MCF 10A (cell line): ENCODE results near the gene BAAT. TPM values are rescaled to one million over a fixed set of nuclear protein-coding genes. Genes with fewer than 3 reads are reported as not detected.

Experiments
- BruUV-seq: library from RNA; stranded (reverse); fragments of 400-500 nt; replicated peaks from 2 replicates; lab custom pipeline; 2021; lab: Mats Ljungman, UMichigan
- CTCF ChIA-PET: fragments of 300-600 bp; sonication (Branson Sonifier 250); formaldehyde crosslinking; extraction: SDS; loops from one replicate; lab custom pipeline; 2021; ENCODE audit warnings: antibody characterized with exemption, inconsistent platforms; lab: Yijun Ruan, JAX
- POLR2A ChIA-PET: fragments of 300-600, 350-650 bp; sonication (Branson Sonifier 250); formaldehyde crosslinking; extraction: SDS; loops from one replicate; lab custom pipeline; 2020; ENCODE audit warnings: antibody characterized with exemption, inconsistent platforms; lab: Yijun Ruan, JAX
- DNase-seq: peaks from one replicate; pipeline ENCODE4 v3.0.0-alpha.2; 2018; ENCODE audit not compliant: unreplicated experiment
- H3K27ac Mint-ChIP-seq: one replicate; pipeline ENCODE4 v1.8.0; 2022; ENCODE audit warnings: mild to moderate bottlenecking, low read depth, mixed read lengths; ENCODE audit not compliant: unreplicated experiment
- H3K27me3 Mint-ChIP-seq: one replicate; pipeline ENCODE4 v1.8.0; 2022; ENCODE audit warnings: mixed read lengths; ENCODE audit not compliant: insufficient read depth, unreplicated experiment
- H3K36me3 Mint-ChIP-seq: one replicate; pipeline ENCODE4 v1.8.0; 2022; ENCODE audit warnings: mild to moderate bottlenecking, moderate library complexity, mixed read lengths; ENCODE audit not compliant: insufficient read depth, unreplicated experiment
- H3K4me1 Mint-ChIP-seq: one replicate; pipeline ENCODE4 v1.8.0; 2022; ENCODE audit warnings: mixed read lengths; ENCODE audit not compliant: insufficient read depth, unreplicated experiment
- H3K4me3 Mint-ChIP-seq: one replicate; pipeline ENCODE4 v1.8.0; 2022; ENCODE audit warnings: mild to moderate bottlenecking, moderate library complexity, mixed read lengths; ENCODE audit not compliant: unreplicated experiment
- H3K9me3 Mint-ChIP-seq: one replicate; pipeline ENCODE4 v1.8.0; 2022; ENCODE audit warnings: mixed read lengths; ENCODE audit not compliant: unreplicated experiment
- intact Hi-C: fragments of 100-400 bp; cut with micrococcal nuclease; formaldehyde crosslinking; loops from 2 replicates; pipeline ENCODE4 v1.14.1; 2022
- total RNA-seq: library from RNA; stranded (reverse); gene quantifications from 2 replicates; pipeline ENCODE4 v1.2.3, GENCODE V29; 2022
- TF ChIP-seq, protein P1 (sequence below): fragments of 200-600 bp; IDR thresholded peaks from one replicate; pipeline ENCODE4 v1.8.0; 2022; ENCODE audit warnings: antibody characterized with exemption, mild to moderate bottlenecking; ENCODE audit not compliant: unreplicated experiment

Gene BAAT
- total RNA-seq, 1 experiment from 2014 or later = 0.14 TPM

DNA sequence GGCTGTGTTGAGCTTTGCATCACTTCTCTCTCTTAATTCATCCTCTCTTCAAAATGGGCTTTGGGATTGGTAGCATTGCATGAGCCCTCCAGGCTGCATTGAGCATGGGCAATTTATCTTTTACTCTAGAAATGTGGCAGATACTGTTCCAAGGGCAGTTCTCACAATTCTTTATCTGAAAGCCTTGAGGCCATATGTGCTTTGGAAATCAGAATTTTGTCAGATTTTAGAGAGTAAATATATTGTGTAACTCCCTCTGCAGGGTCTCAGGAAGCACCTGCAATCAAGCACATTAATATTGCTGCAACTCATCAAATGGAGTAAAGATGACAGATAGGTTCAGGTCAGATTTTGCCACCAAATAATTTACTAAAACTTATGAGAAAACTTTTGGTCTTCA lies 33.2 kb upstream of the BAAT start:
- Mint-ChIP-seq H3K27ac (no peak overlapping the region), H3K36me3 (no peaks in the 10 kb centered on the region), H3K9me3 (peaks cover 19% of the 10 kb centered on the region), H3K27me3 (no peaks in the 10 kb centered on the region), H3K4me1 (peaks cover 6% of the 10 kb centered on the region), H3K4me3 (no peak overlapping the region)
- BruUV-seq = no TSS peak
- no peak for DNase-seq
- POLR2A ChIA-PET = interaction anchor here (0.9 kb wide), 1 partner anchor 20 kb away, joined by 3 read pairs; no protein-coding TSS in a partner anchor
- CTCF ChIA-PET = no interaction called here
- TF ChIP-seq, protein P1, sequence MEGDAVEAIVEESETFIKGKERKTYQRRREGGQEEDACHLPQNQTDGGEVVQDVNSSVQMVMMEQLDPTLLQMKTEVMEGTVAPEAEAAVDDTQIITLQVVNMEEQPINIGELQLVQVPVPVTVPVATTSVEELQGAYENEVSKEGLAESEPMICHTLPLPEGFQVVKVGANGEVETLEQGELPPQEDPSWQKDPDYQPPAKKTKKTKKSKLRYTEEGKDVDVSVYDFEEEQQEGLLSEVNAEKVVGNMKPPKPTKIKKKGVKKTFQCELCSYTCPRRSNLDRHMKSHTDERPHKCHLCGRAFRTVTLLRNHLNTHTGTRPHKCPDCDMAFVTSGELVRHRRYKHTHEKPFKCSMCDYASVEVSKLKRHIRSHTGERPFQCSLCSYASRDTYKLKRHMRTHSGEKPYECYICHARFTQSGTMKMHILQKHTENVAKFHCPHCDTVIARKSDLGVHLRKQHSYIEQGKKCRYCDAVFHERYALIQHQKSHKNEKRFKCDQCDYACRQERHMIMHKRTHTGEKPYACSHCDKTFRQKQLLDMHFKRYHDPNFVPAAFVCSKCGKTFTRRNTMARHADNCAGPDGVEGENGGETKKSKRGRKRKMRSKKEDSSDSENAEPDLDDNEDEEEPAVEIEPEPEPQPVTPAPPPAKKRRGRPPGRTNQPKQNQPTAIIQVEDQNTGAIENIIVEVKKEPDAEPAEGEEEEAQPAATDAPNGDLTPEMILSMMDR = no peak
- intact Hi-C loops = no loop called here

DNA sequence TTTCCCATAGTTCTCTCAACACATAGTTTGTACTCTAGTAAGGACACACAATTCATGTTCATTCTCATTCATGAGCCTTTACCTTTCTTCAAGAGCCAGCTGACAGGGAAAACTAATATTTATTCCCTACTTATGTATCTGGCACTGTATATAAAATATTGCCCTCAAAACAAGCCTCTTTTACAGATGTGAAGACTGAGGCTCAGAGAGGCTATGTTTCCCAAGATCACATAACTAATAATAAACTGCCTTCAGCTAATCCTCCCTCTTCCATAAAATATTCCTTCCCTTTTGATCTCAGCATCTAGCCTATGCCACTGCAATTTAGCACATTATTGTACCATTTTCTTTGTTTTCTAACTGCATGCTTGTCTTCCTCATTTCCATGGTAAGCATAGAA lies 32.6 kb upstream of the BAAT start:
- intact Hi-C loops = no loop called here
- peaks cover 6% of the 10 kb centered on the region for H3K4me1 Mint-ChIP-seq
- H3K4me3 Mint-ChIP-seq = no peak overlapping the region
- TF ChIP-seq, protein P1 = no peak
- H3K36me3 Mint-ChIP-seq = no peaks in the 10 kb centered on the region
- H3K27ac Mint-ChIP-seq = no peak overlapping the region
- no peak for DNase-seq
- no peaks in the 10 kb centered on the region for H3K27me3 Mint-ChIP-seq
- H3K9me3 Mint-ChIP-seq = peaks cover 25% of the 10 kb centered on the region
- ChIA-PET POLR2A (interaction anchor here (0.9 to 1.0 kb wide), 2 partner anchors 18 to 20 kb away, joined by 3 read pairs; no protein-coding TSS in a partner anchor), CTCF (no interaction called here)
- BruUV-seq = no TSS peak

DNA sequence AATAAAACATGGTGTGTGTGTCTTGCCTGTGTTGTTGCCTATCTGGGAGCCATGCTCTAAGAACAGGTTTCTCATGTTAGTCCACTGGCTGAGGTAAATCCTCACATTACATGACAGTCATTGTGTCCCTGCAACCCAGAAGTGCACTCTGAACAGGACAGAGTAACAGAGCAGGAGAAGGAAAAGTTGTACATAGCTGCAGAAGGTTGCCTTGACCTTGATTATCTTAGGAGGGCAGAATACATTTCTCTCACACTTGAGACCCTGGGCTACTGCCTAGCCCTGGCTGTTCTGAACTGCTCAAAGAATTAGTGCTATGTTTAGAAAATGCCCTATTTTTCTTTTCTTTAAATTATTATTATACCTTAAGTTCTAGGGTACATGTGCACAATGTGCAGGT lies 30.8 kb upstream of the BAAT start:
- Mint-ChIP-seq H3K27ac (no peak overlapping the region), H3K9me3 (peaks cover 26% of the 10 kb centered on the region), H3K4me1 (peaks cover 6% of the 10 kb centered on the region), H3K36me3 (no peaks in the 10 kb centered on the region), H3K4me3 (no peak overlapping the region), H3K27me3 (no peaks in the 10 kb centered on the region)
- no TSS peak for BruUV-seq
- no peak for DNase-seq
- intact Hi-C loops = no loop called here
- ChIA-PET POLR2A (no interaction called here), CTCF (interaction anchor here (1.0 kb wide), 1 partner anchor 32 kb away, joined by 3 read pairs; no protein-coding TSS in a partner anchor)
- TF ChIP-seq, protein P1 = no peak

DNA sequence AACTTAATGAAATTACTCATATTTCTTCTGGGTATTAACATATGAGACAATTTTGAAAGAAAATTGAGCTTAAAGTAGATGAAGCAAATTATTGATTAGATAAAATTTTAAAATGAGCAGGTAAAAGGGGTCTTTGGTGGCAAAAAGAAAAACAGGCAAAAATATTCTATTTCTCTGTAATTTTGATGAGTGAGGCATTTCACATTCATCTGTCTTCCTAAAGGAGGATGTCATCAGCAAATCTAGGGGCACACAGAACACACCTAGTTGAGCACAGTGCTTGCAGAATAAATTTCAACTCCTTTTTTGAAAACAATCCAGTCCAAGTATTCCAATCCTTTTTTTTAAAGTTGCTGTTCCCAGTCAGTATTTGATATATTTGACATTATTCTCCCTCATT lies 30.0 kb upstream of the BAAT start:
- no peak for DNase-seq
- Mint-ChIP-seq H3K4me3 (no peak overlapping the region), H3K27me3 (no peaks in the 10 kb centered on the region), H3K36me3 (no peaks in the 10 kb centered on the region), H3K27ac (no peak overlapping the region), H3K9me3 (peaks cover 26% of the 10 kb centered on the region), H3K4me1 (peaks cover 6% of the 10 kb centered on the region)
- POLR2A ChIA-PET = no interaction called here
- BruUV-seq = no TSS peak
- CTCF ChIA-PET = interaction anchor here (1.0 kb wide), 1 partner anchor 33 kb away, joined by 3 read pairs; no protein-coding TSS in a partner anchor
- intact Hi-C loops = no loop called here
- TF ChIP-seq, protein P1 = no peak
